K562 (cell line): Measurements from ENCODE around the gene RNF217. TPM values are rescaled to one million over a fixed set of nuclear protein-coding genes. Genes with fewer than 3 reads are reported as not detected.
"Not testable (repeated sequence)": the region's sequence is repeated elsewhere in the genome, so short reads cannot be mapped to it uniquely, and the experiment has no call there.

ENCODE experiments used
- ATAC-seq: fragments of 200-7000 bp; cut with Tn5 transposase; 3 replicates; pipeline ENCODE4 v1.9.1; 2020; ENCODE audit warnings: moderate library complexity
- BruUV-seq: library from RNA; stranded (reverse); fragments of 400-500 nt; replicated peaks from 2 replicates; lab custom pipeline; 2021; lab: Mats Ljungman, UMichigan
- CTCF ChIA-PET: fragments of 300-600 bp; formaldehyde crosslinking; extraction: SDS; loops from one replicate; lab custom pipeline; 2021; ENCODE audit warnings: low intra/inter-chr PET ratio; lab: Yijun Ruan, JAX
- POLR2A ChIA-PET: fragments of 300-600, 350-650 bp; sonication (Branson Sonifier 250); formaldehyde crosslinking; extraction: SDS; loops from one replicate; lab custom pipeline; 2021; ENCODE audit warnings: antibody characterized with exemption, inconsistent platforms; lab: Yijun Ruan, JAX
- DNase-seq, 4 experiments: peaks; one replicate each; pipeline versions ENCODE4 v3.0.0 to v3.0.0-alpha.2; 2011 to 2018; ENCODE audit warnings: low spot score in 3 of 4, mixed read lengths in 3 of 4; ENCODE audit errors: extremely low read depth in 1 of 4
- FAIRE-seq: peaks from 2 replicates; lab custom pipeline; 2011; peaks lifted over from hg19 to GRCh38; lab: Jason Lieb, UNC
- H2AFZ ChIP-seq: 2 replicates; pipeline ENCODE4 v1.6.0; 2011; ENCODE audit warnings: low read depth, low read length, control low read depth, inconsistent platforms
- H3K27ac ChIP-seq: fragments of 200-600 bp; 3 replicates; pipeline ENCODE4 v1.8.0; 2011; ENCODE audit warnings: low read depth, mild to moderate bottlenecking, control low read depth, inconsistent platforms, low read length, moderate library complexity, mixed read lengths; ENCODE audit errors: extremely low read depth
- H3K27me3 ChIP-seq, 2 experiments: fragments of 300-600 bp in 1 of 2; 2 replicates in 1 of 2; 3 replicates in 1 of 2; pipeline versions ENCODE4 v1.6.0 to v1.8.0; 2011; ENCODE audit warnings: inconsistent platforms in 2 of 2, low read length in 2 of 2, mild to moderate bottlenecking in 1 of 2, mixed read lengths in 1 of 2, moderate library complexity in 1 of 2; ENCODE audit not compliant: control insufficient read depth in 2 of 2, insufficient read depth in 2 of 2
- H3K36me3 ChIP-seq: fragments of 300-600 bp; 3 replicates; pipeline ENCODE4 v1.8.0; 2011; ENCODE audit warnings: mild to moderate bottlenecking, low read length, inconsistent platforms; ENCODE audit not compliant: control insufficient read depth, insufficient read depth
- H3K4me1 ChIP-seq, 2 experiments: fragments of 200-600 bp in 1 of 2; replicated peaks in 1 of 2; 2 replicates in 1 of 2; 3 replicates in 1 of 2; pipeline versions ENCODE4 v1.5.1 to v1.8.0; 2011; ENCODE audit warnings: inconsistent platforms in 2 of 2, low read length in 2 of 2, mild to moderate bottlenecking in 1 of 2, mixed read lengths in 1 of 2, moderate library complexity in 1 of 2; ENCODE audit not compliant: control insufficient read depth in 2 of 2, insufficient read depth in 2 of 2
- H3K4me2 ChIP-seq: 2 replicates; pipeline ENCODE4 v1.6.1; 2011; ENCODE audit warnings: low read length, control low read depth, inconsistent platforms, mixed read lengths; ENCODE audit not compliant: insufficient read depth
- H3K4me3 ChIP-seq: fragments of 200-600 bp; sonication (generic), shearing (Covaris generic); 2 replicates; pipeline ENCODE4 v1.5.1; 2016; ENCODE audit warnings: control low read depth, inconsistent platforms
- H3K79me2 ChIP-seq: fragments of 200-600 bp; 3 replicates; pipeline ENCODE4 v1.8.0; 2011; ENCODE audit warnings: low read length, inconsistent platforms; ENCODE audit not compliant: control insufficient read depth, insufficient read depth
- H3K9ac ChIP-seq, 2 experiments: 2 replicates each; pipeline versions ENCODE4 v1.6.0 to v1.6.1; 2011; ENCODE audit warnings: low read depth in 2 of 2, low read length in 2 of 2, control low read depth in 1 of 2, inconsistent platforms in 1 of 2, mild to moderate bottlenecking in 1 of 2, mixed read lengths in 1 of 2; ENCODE audit not compliant: insufficient read depth in 1 of 2
- H3K9me1 ChIP-seq: one replicate; pipeline ENCODE4 v1.6.0; 2011; ENCODE audit warnings: inconsistent platforms, mild to moderate bottlenecking, low read length, moderate library complexity; ENCODE audit not compliant: control insufficient read depth, insufficient read depth
- H3K9me3 ChIP-seq: replicated peaks from 2 replicates; pipeline ENCODE4 v1.5.1; 2011; ENCODE audit warnings: low read depth, low read length, inconsistent platforms; ENCODE audit not compliant: control insufficient read depth, insufficient read depth
- H4K20me1 ChIP-seq: replicated peaks from 2 replicates; pipeline ENCODE4 v1.6.1; 2011; ENCODE audit warnings: low read length, inconsistent platforms, mixed read lengths; ENCODE audit not compliant: control insufficient read depth, insufficient read depth
- ATF3 ChIP-seq, 2 experiments: fragments of 450-650 bp in 1 of 2; sonication (generic) in 1 of 2; formaldehyde crosslinking in 1 of 2; IDR thresholded peaks in 1 of 2; conservative IDR thresholded peaks in 1 of 2; 2 replicates each; pipeline versions ENCODE4 v1.6.1 to v1.8.1; 2016 to 2023; ENCODE audit warnings: mild to moderate bottlenecking in 2 of 2, moderate library complexity in 2 of 2, inconsistent platforms in 1 of 2, missing genetic modification reagents in 1 of 2
- ATF7 ChIP-seq: fragments of 450-650 bp; IDR thresholded peaks from 2 replicates; pipeline ENCODE4 v1.7.1; 2014; ENCODE audit warnings: mild to moderate bottlenecking, moderate library complexity
- SMARCE1 ChIP-seq: fragments of 450-650 bp; IDR thresholded peaks from 2 replicates; pipeline ENCODE4 v1.7.1; 2016; ENCODE audit warnings: mild to moderate bottlenecking
- SOX6 ChIP-seq: fragments of 450-650 bp; IDR thresholded peaks from 2 replicates; pipeline ENCODE4 v1.6.1; 2014; ENCODE audit warnings: mild to moderate bottlenecking
- WGBS: fragments of 100-300 bp; shearing (Covaris generic); methylation state at CpG from one replicate; pipeline ENCODE4 v1.1.6; 2016; ENCODE audit warnings: low coverage, mixed read lengths; ENCODE audit not compliant: insufficient coverage; ENCODE audit errors: missing lambda C conversion rate; 5-methylcytosine and 5-hydroxymethylcytosine counted together
- in situ Hi-C: fragments of 300-500 bp; cut with MboI; formaldehyde crosslinking; loops from 4 replicates; pipeline ENCODE4 v1.15.0; 2018; ENCODE audit warnings: inconsistent platforms, mixed read lengths
- intact Hi-C: fragments of 100-400 bp; cut with micrococcal nuclease; formaldehyde crosslinking; loops from 2 replicates; pipeline ENCODE4 v1.14.2; 2022
- polyA plus RNA-seq, 8 experiments: library from polyadenylated mRNA; depleted of rRNA in 4 of 8; stranded (reverse) in 5 of 8; unstranded in 3 of 8; fragments of >200 nt; fragmentation: Nextera tagmentation in 2 of 8; fragmentation: Illumina TruSeq in 1 of 8; extraction: Ambion mirVana in 2 of 8; extraction: Trizol in 1 of 8; gene quantifications; 2 replicates each; pipeline versions ENCODE4 v1.2.1 to v1.2.3, GENCODE V29; 2011 to 2014; ENCODE audit warnings: inconsistent platforms in 1 of 8, missing spikeins in 1 of 8
- total RNA-seq, 7 experiments: library from RNA; depleted of rRNA in 6 of 7; stranded (reverse); fragments of >200 nt in 6 of 7; fragmentation: Illumina TruSeq in 2 of 7; extraction: Trizol in 2 of 7; gene quantifications; 2 replicates each; pipeline versions ENCODE4 v1.2.1 to v1.2.3, GENCODE V29; 2011 to 2021; ENCODE audit warnings: low replicate concordance in 1 of 7

Gene RNF217
- total and polyA plus RNA-seq, 9 of the 15 experiments (the other 6 are each of a cell fraction or from before 2014, with no cell fraction given): 2.9 to 25.6 (median 12.0) TPM

GRCh38 chr6:125034929-125035328, 72.7 kb downstream of the RNF217 start:
- FAIRE-seq; H3K9me3 ChIP-seq; H3K9ac ChIP-seq; H2AFZ ChIP-seq; H3K27me3 ChIP-seq; BruUV-seq; H3K36me3 ChIP-seq; intact Hi-C loops; H3K4me1 ChIP-seq; ATAC-seq; CTCF ChIA-PET; H3K4me3 ChIP-seq; H3K4me2 ChIP-seq; H4K20me1 ChIP-seq; H3K9me1 ChIP-seq; H3K27ac ChIP-seq; DNase-seq; in situ Hi-C loops; POLR2A ChIA-PET; TF ChIP-seq ATF3 (CRISPR knock-in tag; conservative IDR thresholded peaks at IDR 0.05): not testable (repeated sequence)
- peaks cover 35% of the 10 kb centered on the region for H3K79me2 ChIP-seq
- TF ChIP-seq SMARCE1: peak; percentile 66; the same call in 1 of the 2 replicates
- TF ChIP-seq ATF7: peak; percentile 92
- peak; percentile 78; the same call in 1 of the 2 replicates for TF ChIP-seq SOX6
- peak; percentile 68 for TF ChIP-seq ATF3 (IDR thresholded peaks at IDR 0.05)

- H4K20me1 ChIP-seq, BruUV-seq, H2AFZ ChIP-seq, H3K4me1 ChIP-seq, CTCF ChIA-PET, H3K9me1 ChIP-seq, DNase-seq, H3K9ac ChIP-seq, in situ Hi-C loops, H3K36me3 ChIP-seq, FAIRE-seq, ATAC-seq, POLR2A ChIA-PET, H3K4me2 ChIP-seq, H3K9me3 ChIP-seq, H3K4me3 ChIP-seq, intact Hi-C loops, H3K27me3 ChIP-seq, H3K27ac ChIP-seq: not testable (repeated sequence)
- peaks cover 41% of the 10 kb centered on the region for H3K79me2 ChIP-seq
- WGBS: 95% methylated on average over 4 of the region's 4 CpGs
These were observed 74.2 kb downstream of the RNF217 start for GRCh38 chr6:125036486-125036885.
